Duodenal mucosa (tissue), 2 donors: ENCODE data around the gene COLEC11.

ENCODE experiments used
- H3K27ac ChIP-seq: one replicate; pipeline ENCODE4 v1.7.0; 2013; ENCODE audit warnings: low read depth, low read length
- H3K27me3 ChIP-seq, 2 donors: one replicate each; pipeline ENCODE4 v1.7.0; 2013; ENCODE audit warnings: low read length in 2 of 2, control low read depth in 1 of 2; ENCODE audit not compliant: insufficient read depth in 2 of 2, control insufficient read depth in 1 of 2
- H3K36me3 ChIP-seq, 2 donors: one replicate each; pipeline ENCODE4 v1.7.0; 2013; ENCODE audit warnings: low read length in 2 of 2, control low read depth in 1 of 2; ENCODE audit not compliant: insufficient read depth in 2 of 2, control insufficient read depth in 1 of 2
- H3K4me1 ChIP-seq, 2 donors: one replicate each; pipeline ENCODE4 v1.7.0; 2013; ENCODE audit warnings: low read length in 2 of 2, control low read depth in 1 of 2; ENCODE audit not compliant: insufficient read depth in 2 of 2, control insufficient read depth in 1 of 2
- H3K4me3 ChIP-seq, 2 donors: one replicate each; pipeline ENCODE4 v1.7.0; 2013; ENCODE audit warnings: low read length in 2 of 2, low read depth in 1 of 2
- H3K9ac ChIP-seq, 2 donors: one replicate each; pipeline ENCODE4 v1.7.0; 2013; ENCODE audit warnings: low read length in 2 of 2, low read depth in 1 of 2
- H3K9me3 ChIP-seq, 2 donors: one replicate each; pipeline ENCODE4 v1.7.0; 2013; ENCODE audit warnings: low read length in 2 of 2, control low read depth in 1 of 2; ENCODE audit not compliant: control insufficient read depth in 1 of 2

COLEC11 gene

GRCh38 chr2:3638456-3638810 is 43.5 kb downstream of the COLEC11 start:
- H3K27me3 ChIP-seq: no peaks in the 10 kb centered on the region
- H3K4me3 ChIP-seq: no peak overlapping the region
- H3K36me3 ChIP-seq: no peaks in the 10 kb centered on the region
- H3K9me3 ChIP-seq: no peaks in the 10 kb centered on the region
- H3K4me1 ChIP-seq: no peaks in the 10 kb centered on the region
- H3K27ac ChIP-seq: no peak overlapping the region
- no peak overlapping the region for H3K9ac ChIP-seq

GRCh38 chr2:3639015-3639630 is 44.2 kb downstream of the COLEC11 start:
- Histone ChIP-seq H3K36me3 (no peaks in the 10 kb centered on the region), H3K4me1 (no peaks in the 10 kb centered on the region), H3K9me3 (no peaks in the 10 kb centered on the region), H3K9ac (no peak overlapping the region), H3K4me3 (no peak overlapping the region), H3K27me3 (no peaks in the 10 kb centered on the region), H3K27ac (no peak overlapping the region)

- Histone ChIP-seq H3K9me3 (no peaks in the 10 kb centered on the region), H3K9ac (no peak overlapping the region), H3K27ac (no peak overlapping the region), H3K36me3 (no peaks in the 10 kb centered on the region), H3K4me1 (no peaks in the 10 kb centered on the region), H3K27me3 (no peaks in the 10 kb centered on the region), H3K4me3 (no peak overlapping the region)
Measured at GRCh38 chr2:3639653-3640052, 44.7 kb downstream of the COLEC11 start.

GRCh38 chr2:3641181-3641580 is 46.3 kb downstream of the COLEC11 start:
- no peaks in the 10 kb centered on the region for H3K27me3 ChIP-seq
- no peak overlapping the region for H3K9ac ChIP-seq
- H3K9me3 ChIP-seq: no peaks in the 10 kb centered on the region
- no peaks in the 10 kb centered on the region for H3K4me1 ChIP-seq
- H3K36me3 ChIP-seq: no peaks in the 10 kb centered on the region
- H3K4me3 ChIP-seq: no peak overlapping the region
- no peak overlapping the region for H3K27ac ChIP-seq

- H3K9me3 ChIP-seq: no peaks in the 10 kb centered on the region
- no peaks in the 10 kb centered on the region for H3K27me3 ChIP-seq
- no peaks in the 10 kb centered on the region for H3K36me3 ChIP-seq
- no peak overlapping the region for H3K4me3 ChIP-seq
- no peak overlapping the region for H3K27ac ChIP-seq
- H3K4me1 ChIP-seq: no peaks in the 10 kb centered on the region
- no peak overlapping the region for H3K9ac ChIP-seq
Measured at GRCh38 chr2:3641841-3642421, 47.0 kb downstream of the COLEC11 start.

- Histone ChIP-seq H3K36me3 (no peaks in the 10 kb centered on the region), H3K9ac (no peak overlapping the region), H3K9me3 (no peaks in the 10 kb centered on the region), H3K27ac (no peak overlapping the region), H3K4me1 (no peaks in the 10 kb centered on the region), H3K4me3 (no peak overlapping the region), H3K27me3 (no peaks in the 10 kb centered on the region)
Measured at GRCh38 chr2:3642521-3643215, 47.8 kb downstream of the COLEC11 start.

GRCh38 chr2:3643371-3644245 is 48.7 kb downstream of the COLEC11 start:
- no peak overlapping the region for H3K9ac ChIP-seq
- H3K36me3 ChIP-seq: no peaks in the 10 kb centered on the region
- no peaks in the 10 kb centered on the region for H3K9me3 ChIP-seq
- H3K4me1 ChIP-seq: no peaks in the 10 kb centered on the region
- no peaks in the 10 kb centered on the region for H3K27me3 ChIP-seq
- H3K27ac ChIP-seq: no peak overlapping the region
- no peak overlapping the region for H3K4me3 ChIP-seq

- H3K27ac ChIP-seq: no peak overlapping the region
- no peak overlapping the region for H3K4me3 ChIP-seq
- no peaks in the 10 kb centered on the region for H3K36me3 ChIP-seq
- H3K9ac ChIP-seq: no peak overlapping the region
- H3K4me1 ChIP-seq: no peaks in the 10 kb centered on the region
- no peaks in the 10 kb centered on the region for H3K9me3 ChIP-seq
- no peaks in the 10 kb centered on the region for H3K27me3 ChIP-seq
Measured at GRCh38 chr2:3644246-3644525, 49.3 kb downstream of the COLEC11 start.

- Histone ChIP-seq H3K27me3 (no peaks in the 10 kb centered on the region), H3K4me1 (no peaks in the 10 kb centered on the region), H3K9ac (no peak overlapping the region), H3K9me3 (no peaks in the 10 kb centered on the region), H3K27ac (no peak overlapping the region), H3K36me3 (no peaks in the 10 kb centered on the region), H3K4me3 (no peak overlapping the region)
Measured at GRCh38 chr2:3644891-3645605, 50.1 kb downstream of the COLEC11 start.
